HG02759 (cell line): ENCODE results near the gene HCAR3.
"Not testable (repeated sequence)": the region's sequence is repeated elsewhere in the genome, so short reads cannot be mapped to it uniquely, and the experiment has no call there.

Experiments
- ATAC-seq: cut with Tn5 transposase; IDR thresholded peaks from one replicate; pipeline ENCODE4 v1.9.1; 2021; ENCODE audit warnings: mild to moderate bottlenecking, moderate library complexity; ENCODE audit not compliant: unreplicated experiment

Gene HCAR3

GRCh38 chr12:122716658-122717057 lies at the start of gene HCAR3:
TSS of gene HCAR3 (minus strand) at chr12:122716811. CDS start at chr12:122716737, 74 bp downstream.
- ATAC-seq = not testable (repeated sequence)

GRCh38 chr12:122757568-122757967 lies 41.0 kb upstream of the HCAR3 start:
- ATAC-seq = no peak

DNA sequence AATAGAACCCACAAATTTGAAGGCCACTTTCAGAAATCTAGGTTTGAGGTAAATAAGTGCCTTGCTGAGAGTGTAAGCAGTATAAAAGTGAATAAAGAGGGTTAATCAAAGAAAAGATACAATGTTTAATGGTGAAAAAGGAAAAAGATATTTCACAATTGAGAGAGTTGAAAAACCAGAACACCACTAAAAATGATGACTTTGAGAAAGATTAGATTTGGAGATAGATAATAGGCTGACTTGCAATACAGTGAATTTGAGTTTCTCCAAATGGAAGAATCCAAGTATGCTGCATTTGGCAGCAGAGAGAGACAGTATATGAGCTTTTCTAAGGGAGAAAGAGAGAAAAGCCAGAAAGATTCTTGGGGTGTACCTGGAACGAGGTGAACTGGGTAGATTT lies 38.2 kb upstream of the HCAR3 start:
- ATAC-seq = no peak

DNA sequence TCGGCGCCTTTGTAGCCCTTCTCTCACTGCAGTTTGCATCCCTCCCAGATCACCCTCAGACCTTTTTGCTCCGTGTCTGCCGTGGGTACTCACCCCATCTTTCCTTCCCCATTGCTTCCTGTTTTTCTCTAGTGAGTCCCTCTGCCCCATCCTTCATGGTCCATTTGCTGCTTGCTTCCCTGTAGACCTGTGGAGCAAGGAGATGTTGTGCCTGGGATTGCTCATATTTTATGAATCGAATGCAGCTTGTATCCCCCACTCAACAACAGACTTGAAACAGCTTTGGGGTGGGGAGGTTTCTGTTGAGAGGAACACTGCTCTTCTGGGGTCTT lies 36.7 kb upstream of the HCAR3 start:
- ATAC-seq = no peak

DNA sequence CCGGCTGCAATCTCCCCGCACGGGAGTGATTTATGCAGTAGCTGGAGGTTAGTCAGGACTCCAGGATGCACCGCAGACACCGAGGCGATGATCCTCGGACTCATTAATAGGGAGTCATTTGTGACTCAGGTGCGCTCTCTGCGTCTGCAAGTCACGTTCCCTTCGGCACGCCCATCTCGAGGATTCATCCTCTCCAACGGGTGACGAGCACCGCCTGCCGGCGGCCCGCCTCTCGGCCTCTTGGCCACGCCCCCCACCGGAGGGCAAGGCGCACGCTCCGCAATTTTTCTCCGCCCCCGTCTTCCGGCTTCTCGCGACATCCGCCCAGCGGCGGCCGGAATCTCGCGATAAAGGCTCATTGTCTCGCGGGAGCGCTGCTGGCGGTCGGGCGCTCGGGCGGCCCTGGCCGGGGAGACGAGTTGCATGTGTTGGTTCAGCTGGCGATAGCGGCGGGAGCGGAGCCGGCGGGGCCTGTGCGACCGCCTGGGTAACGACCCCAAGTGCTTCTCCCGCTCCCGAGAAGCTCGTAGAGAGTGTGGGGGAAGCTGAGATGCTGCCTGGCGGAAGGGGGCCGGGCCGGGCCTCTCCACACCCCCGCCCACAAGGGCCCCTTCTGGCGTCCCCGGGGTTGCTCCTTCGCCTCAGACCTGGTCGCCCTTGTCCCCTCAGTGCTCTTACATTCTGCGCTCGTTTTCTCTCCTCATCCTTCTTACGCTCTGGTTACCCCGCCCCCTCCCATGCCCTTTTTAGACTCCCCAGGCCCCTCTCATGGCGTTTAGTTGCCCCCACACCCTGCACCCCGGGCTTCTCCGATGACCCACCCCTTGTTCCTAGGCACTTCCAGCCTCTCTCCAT lies 36.1 kb upstream of the HCAR3 start, which contains the start of gene DENR:
DENR (plus strand) TSS at position 361 of the 855 bp plus-strand sequence. CDS start 878 bp downstream, outside the sequence.
- ATAC-seq = peak; percentile 92

- ATAC-seq = not testable (repeated sequence)
Measured at GRCh38 chr12:122750781-122751515, 34.3 kb upstream of the HCAR3 start.

GRCh38 chr12:122749569-122750332 lies 33.1 kb upstream of the HCAR3 start:
- ATAC-seq = no peak

GRCh38 chr12:122747224-122748135 lies 30.9 kb upstream of the HCAR3 start:
- ATAC-seq = no peak

DNA sequence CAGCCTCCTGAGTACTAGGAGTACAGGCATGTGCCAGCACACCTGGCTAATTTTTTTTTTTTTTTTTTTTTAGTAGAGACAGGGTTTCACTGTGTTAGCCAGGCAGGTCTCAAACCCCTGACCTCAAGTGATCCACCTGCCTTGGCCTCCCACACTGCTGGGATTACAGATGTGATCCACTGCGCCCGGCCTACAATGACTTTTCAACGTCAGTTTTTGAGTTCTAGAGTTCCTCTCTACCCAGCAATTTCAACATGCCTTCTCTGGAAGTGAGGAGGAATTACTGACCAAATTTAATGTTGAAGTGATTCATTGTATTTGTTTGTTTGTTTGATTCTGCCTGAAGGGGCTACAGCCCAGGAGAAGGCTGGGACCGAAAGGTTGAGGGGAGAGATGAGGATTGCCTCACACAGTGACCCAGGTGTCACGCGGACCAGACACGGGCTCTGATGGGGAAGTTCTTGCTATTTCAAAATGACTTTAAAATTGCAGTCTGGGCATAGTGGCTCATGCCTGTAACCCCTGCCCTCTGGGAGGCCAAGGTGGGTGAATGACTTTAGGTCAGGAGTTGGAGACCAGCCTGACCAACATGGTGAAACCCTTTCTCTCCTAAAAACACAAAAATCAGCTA lies 27.4 kb upstream of the HCAR3 start:
- ATAC-seq = no peak

DNA sequence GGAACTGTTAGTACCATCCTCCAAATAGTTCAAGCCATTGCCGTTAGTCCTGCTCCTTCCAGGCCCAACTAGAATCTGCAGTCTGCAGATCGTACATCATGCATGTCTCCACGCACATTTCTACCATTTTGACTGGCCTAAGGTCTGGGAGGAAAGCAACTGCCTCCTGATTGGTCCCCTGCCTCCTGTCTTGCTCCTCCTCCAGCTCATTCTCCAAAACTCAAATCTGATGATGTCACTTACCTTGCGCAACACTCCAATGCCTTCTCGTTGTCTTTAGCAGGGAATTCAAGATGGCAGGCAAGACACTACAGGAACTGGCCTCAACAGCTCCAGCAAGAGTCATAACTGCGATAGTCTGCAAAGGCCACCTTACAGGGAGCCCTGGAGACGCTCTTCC lies 23.7 kb upstream of the HCAR3 start:
- ATAC-seq = no peak

DNA sequence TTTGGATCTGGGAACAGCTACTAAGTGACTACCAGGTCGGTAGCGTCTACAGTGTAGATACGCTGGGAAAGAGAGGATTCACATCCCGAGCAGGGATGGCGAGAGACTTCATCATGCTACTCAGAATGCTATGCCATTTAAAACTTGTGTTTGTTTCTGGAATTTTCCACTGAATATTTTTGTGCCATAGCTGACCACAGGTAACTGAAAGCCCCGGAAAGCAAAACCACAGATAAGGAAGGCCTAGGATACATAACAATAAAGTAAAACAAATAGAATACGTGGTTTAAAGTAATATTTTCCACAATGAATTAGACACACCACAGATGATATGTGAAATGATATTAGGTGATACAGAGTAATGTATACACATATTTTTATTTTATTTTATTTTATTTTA lies 22.0 kb upstream of the HCAR3 start:
- ATAC-seq = no peak

- no peak for ATAC-seq
Measured at GRCh38 chr12:122732611-122733010, 16.0 kb upstream of the HCAR3 start.

GRCh38 chr12:122732170-122732569 lies 15.6 kb upstream of the HCAR3 start:
- ATAC-seq = no peak

GRCh38 chr12:122730215-122731014 lies 13.8 kb upstream of the HCAR3 start, which contains the start of gene HCAR1:
TSS of gene HCAR1 (minus strand) at chr12:122730844. CDS start at chr12:122730339, 505 bp downstream.
- ATAC-seq = no peak

GRCh38 chr12:122729583-122730214 lies 13.1 kb upstream of the HCAR3 start:
- ATAC-seq = no peak

DNA sequence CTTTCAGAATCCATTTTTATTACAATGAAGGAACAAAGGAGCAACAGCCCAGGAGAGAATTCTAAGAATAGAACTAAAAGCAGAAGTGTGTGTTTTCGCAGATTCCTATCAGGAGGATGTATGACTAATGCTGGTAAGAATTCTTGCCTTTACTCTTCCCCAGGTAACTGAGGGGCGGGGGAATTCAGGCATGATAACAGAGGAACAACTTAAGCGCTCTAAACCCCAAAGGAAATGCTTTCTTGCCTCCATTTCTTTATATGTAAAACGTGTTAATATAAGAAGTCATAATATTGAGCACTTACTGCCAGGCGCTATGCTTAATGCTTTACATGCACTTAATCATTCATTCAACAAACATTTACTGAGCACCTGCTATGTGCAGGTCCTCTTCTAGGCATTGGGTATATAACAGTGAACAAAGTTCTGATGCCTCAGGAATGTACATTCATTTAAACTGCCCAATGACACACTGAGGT lies 9.5 kb upstream of the HCAR3 start:
- ATAC-seq = no peak

DNA sequence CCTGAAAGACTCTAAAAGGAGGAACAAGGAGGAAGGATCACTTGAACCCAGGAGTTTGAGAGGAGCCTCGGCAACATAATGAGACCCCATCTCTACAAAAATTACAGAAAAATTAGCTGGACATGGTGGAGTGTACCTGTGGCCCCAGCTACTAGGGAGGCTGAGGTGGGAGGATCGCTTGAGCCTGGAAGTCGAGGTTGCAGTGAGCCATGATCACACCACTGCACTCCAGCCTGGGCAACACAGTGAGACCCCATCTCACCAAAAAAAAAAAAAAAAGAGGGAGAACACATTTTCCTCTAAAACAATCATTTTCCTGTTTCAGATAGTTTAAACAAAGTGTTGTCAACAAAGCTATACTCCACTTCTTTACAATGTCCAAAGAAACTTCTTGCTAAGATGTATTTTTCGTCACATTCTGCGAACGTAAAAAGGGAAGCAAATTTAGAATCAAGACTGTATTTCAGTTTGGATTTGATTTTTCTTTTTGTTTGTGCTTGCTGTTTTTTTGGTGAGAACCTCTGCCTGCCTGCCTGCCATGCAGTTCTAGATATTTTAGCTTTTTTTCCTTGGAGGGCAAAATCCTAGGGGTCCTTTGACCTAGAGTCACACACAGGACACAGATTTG lies 9.0 kb upstream of the HCAR3 start:
- ATAC-seq = no peak
